ENCODE data around the gene DENND4A.

DNA sequence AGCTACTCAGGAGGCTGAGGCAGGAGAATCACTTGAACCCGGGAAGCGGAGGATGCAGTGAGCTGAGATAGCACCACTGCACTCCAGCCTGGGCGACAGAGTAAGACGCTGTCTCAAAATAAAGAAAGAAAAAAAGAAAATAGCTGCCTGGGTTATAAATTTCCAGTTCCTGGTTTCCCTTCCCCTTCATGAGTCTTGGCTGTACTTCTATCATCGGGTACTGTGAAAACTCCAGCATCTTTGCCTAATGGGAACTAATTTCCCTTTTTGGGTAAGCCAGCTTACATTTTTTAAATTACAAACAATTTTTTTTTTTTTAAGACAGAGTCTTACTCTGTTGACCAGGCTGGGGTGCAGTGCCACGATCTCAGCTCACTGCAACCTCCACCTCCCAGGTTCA lies 15.0 kb downstream of the DENND4A start:
- TF ChIP-seq, protein P1, sequence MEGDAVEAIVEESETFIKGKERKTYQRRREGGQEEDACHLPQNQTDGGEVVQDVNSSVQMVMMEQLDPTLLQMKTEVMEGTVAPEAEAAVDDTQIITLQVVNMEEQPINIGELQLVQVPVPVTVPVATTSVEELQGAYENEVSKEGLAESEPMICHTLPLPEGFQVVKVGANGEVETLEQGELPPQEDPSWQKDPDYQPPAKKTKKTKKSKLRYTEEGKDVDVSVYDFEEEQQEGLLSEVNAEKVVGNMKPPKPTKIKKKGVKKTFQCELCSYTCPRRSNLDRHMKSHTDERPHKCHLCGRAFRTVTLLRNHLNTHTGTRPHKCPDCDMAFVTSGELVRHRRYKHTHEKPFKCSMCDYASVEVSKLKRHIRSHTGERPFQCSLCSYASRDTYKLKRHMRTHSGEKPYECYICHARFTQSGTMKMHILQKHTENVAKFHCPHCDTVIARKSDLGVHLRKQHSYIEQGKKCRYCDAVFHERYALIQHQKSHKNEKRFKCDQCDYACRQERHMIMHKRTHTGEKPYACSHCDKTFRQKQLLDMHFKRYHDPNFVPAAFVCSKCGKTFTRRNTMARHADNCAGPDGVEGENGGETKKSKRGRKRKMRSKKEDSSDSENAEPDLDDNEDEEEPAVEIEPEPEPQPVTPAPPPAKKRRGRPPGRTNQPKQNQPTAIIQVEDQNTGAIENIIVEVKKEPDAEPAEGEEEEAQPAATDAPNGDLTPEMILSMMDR (IDR thresholded peaks at IDR 0.05): no peak
- no peak for TF ChIP-seq POLR2AphosphoS5 (IDR thresholded peaks at IDR 0.05)
- TF ChIP-seq EP300 (IDR thresholded peaks at IDR 0.05): no peak
- no peak for TF ChIP-seq POLR2A (IDR thresholded peaks at IDR 0.05)

All from gastroesophageal sphincter (tissue), 3 donors.